Measurements from ENCODE around the gene ALDH7A1. TPM values are rescaled to one million over a fixed set of nuclear protein-coding genes. Genes with fewer than 3 reads are reported as not detected.
"Not testable (repeated sequence)": the region's sequence is repeated elsewhere in the genome, so short reads cannot be mapped to it uniquely, and the experiment has no call there.

ALDH7A1 gene
- 1 to 10 TPM in 2 of 3 donors, not detected in 1; 1.3 to 1.4 TPM for polyA plus RNA-seq

DNA sequence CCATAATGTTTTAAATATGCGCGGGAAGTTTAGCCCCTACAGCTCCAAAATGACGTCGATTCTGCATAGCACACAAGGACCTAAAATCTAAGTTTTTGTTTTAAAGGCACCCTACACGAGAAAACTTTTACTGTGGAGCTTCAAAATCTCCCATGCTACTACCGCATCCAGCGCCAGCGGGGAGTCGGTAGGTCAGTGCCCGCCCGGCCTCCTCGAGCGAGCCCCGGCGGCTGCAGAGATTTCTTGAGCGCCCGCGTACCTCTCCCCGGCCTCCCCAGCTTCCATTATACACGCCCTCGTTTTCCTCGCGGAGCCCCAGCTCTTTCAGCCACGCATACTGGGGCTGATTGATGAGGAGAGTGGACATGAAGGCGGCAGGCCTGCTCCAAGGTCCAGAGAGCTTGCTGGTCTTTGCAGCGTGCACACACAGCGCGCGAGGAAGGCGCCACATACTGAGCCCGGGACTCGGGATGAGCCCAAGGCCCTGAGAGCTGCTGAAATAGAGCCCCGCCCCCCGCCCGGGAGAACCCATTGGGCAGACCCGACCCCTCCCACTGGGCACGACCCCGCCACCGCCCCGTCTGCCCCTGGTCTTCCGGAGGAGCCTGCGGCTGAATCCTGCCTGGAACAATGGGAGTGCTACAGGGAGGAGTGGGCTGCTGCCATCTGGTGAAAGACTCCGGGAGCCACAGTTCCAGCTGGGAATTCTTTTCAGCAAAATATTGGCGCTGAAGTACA lies at the start of gene ALDH7A1:
Gene ALDH7A1 (minus strand): TSS at position 472 of the 738 bp plus-strand sequence. CDS start 21 bp downstream, at position 451.
- Mint-ChIP-seq H3K27me3 (ENCODE audit: low read depth in 3 of 3) (peaks cover 4 to 20% (median 8%) of the 10 kb centered on the region in 3 donors), H3K27ac (no peak within 1 kb of the TSS), H3K36me3 (no peaks in the 10 kb centered on the region), H3K4me3 (peak within 1 kb of the TSS; percentile 76 to 85 (median 80)), H3K4me1 (peaks cover 12 to 21% of the 10 kb centered on the region in 2 donors), H3K9me3 (no peaks in the 10 kb centered on the region)
- DNase-seq: peak; percentile 3 to 22 (median 10)

DNA sequence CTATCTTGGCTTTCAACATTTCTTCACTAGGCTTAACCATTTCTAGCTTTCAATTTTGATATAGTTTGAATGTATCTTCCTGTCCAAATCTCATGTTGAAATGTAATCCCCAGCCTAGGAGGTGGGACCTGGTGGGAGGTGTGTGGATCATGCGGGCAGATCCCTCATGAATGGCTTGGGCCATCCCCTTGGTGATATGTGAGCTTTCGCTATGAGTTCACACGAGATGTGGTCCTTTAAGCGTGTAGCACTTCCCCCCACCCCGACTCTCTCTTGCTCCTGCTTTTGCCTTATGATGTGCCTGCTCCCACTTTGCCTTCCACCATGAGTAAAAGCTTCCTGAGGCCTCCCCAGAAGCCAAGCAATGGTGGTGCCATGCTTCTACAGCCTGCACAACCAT lies 46.4 kb upstream of the ALDH7A1 start:
- H3K4me1 Mint-ChIP-seq: no peaks in the 10 kb centered on the region
- no peak overlapping the region for H3K4me3 Mint-ChIP-seq
- peaks cover 3 to 8% (median 4%) of the 10 kb centered on the region in 3 donors for H3K27me3 Mint-ChIP-seq (ENCODE audit: low read depth in 3 of 3)
- H3K27ac Mint-ChIP-seq: no peak overlapping the region
- no peak for DNase-seq
- H3K36me3 Mint-ChIP-seq: peaks cover 0 to 7% (median 0%) of the 10 kb centered on the region in 3 donors
- peaks cover 0 to 7% (median 2%) of the 10 kb centered on the region in 6 donors for H3K9me3 Mint-ChIP-seq

DNA sequence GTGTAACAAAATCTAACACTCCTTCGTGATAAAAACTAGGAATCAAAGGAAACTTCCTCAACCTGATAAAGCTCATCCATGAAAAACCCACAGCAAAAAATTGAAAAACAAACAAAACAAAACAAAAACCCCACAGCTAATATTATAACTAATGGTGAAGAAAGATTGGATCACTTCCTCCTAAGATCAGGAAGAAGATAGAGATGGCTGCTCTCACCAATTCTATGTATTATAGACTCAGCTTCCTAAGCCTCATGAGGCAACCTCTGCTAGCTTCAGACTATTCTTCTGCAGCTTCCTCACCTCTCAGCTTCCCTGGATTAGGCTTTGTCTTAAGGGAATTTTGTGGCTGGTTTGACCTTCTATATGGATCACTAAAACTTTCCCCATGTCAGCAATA lies 45.8 kb upstream of the ALDH7A1 start:
- DNase-seq: no peak
- Mint-ChIP-seq H3K4me1 (no peaks in the 10 kb centered on the region), H3K27me3 (ENCODE audit: low read depth in 3 of 3) (peaks cover 3 to 8% (median 4%) of the 10 kb centered on the region in 3 donors), H3K4me3 (no peak overlapping the region), H3K27ac (no peak overlapping the region), H3K36me3 (peaks cover 0 to 7% (median 0%) of the 10 kb centered on the region in 3 donors), H3K9me3 (peaks cover 0 to 7% (median 2%) of the 10 kb centered on the region in 6 donors)

DNA sequence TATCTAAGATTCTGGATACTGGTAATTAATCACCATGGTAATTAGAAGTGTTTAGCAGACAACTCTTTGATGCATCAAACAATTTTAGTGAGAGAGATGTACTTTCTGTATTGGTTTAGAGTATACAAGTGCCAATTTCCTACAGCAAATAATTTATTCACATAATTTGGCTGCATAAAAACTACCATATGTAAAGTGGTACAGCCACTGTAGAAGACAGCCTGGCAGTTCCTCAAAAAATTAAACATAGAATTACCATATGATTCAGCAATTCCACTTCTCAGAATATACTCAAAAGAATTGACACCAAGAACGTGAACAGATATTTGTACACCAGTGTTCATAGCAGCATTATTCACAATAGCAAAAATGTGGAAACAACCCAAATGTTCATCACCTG lies 41.9 kb upstream of the ALDH7A1 start:
- Mint-ChIP-seq H3K4me1 (no peaks in the 10 kb centered on the region), H3K4me3 (no peak overlapping the region), H3K27ac (no peak overlapping the region), H3K27me3 (ENCODE audit: low read depth in 3 of 3) (peaks cover 4 to 8% (median 5%) of the 10 kb centered on the region in 3 donors), H3K9me3 (no peaks in the 10 kb centered on the region), H3K36me3 (no peaks in the 10 kb centered on the region)
- no peak for DNase-seq

DNA sequence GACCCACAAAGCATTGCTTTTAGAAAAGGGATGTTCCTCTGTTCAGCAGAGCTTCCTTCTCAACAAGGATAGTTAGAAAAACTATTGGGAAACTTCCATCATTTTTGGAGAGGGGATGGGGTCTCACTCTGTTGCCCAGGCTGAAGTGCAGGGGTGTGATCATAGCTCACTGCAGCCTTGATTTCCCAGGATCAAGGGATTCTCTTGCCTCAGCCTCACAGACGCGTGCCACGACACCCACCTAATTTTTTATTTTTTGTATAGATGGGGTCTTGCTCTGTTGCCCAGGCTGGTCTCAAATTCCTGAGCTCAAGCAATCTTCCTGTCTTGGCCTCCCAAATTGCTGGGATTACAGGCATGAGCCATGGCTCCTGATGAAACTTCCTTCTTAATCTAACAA lies 40.6 kb upstream of the ALDH7A1 start:
- H3K27me3 Mint-ChIP-seq (ENCODE audit: low read depth in 3 of 3): peaks cover 4 to 8% (median 5%) of the 10 kb centered on the region in 3 donors
- H3K27ac Mint-ChIP-seq: no peak overlapping the region
- H3K4me1 Mint-ChIP-seq: no peaks in the 10 kb centered on the region
- no peaks in the 10 kb centered on the region for H3K36me3 Mint-ChIP-seq
- H3K9me3 Mint-ChIP-seq: no peaks in the 10 kb centered on the region
- DNase-seq: no peak
- H3K4me3 Mint-ChIP-seq: no peak overlapping the region

DNA sequence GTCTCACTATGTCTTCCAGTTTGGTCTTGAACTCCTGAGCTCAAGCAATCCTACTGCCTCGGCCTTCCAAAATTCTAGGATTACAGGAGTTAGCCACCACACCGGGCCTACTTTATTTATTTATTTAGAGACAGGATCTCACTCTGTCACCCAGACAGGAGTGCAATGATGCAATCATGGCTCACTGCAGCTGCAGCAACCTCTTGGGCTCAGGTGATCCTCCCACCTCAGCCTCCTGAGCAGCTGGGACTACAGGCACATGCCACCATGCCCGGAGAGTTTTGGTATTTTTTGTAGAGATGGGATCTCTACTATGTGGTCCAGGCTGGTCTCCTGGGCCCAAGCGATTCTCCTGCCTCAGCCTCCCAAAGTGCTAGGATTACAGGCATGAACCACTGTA lies 38.5 kb upstream of the ALDH7A1 start:
- no peak overlapping the region for H3K27ac Mint-ChIP-seq
- no peak for DNase-seq
- no peak overlapping the region for H3K4me3 Mint-ChIP-seq
- H3K36me3 Mint-ChIP-seq: no peaks in the 10 kb centered on the region
- no peaks in the 10 kb centered on the region for H3K9me3 Mint-ChIP-seq
- H3K27me3 Mint-ChIP-seq (ENCODE audit: low read depth in 3 of 3): peaks cover 4 to 5% (median 5%) of the 10 kb centered on the region in 3 donors
- no peaks in the 10 kb centered on the region for H3K4me1 Mint-ChIP-seq

DNA sequence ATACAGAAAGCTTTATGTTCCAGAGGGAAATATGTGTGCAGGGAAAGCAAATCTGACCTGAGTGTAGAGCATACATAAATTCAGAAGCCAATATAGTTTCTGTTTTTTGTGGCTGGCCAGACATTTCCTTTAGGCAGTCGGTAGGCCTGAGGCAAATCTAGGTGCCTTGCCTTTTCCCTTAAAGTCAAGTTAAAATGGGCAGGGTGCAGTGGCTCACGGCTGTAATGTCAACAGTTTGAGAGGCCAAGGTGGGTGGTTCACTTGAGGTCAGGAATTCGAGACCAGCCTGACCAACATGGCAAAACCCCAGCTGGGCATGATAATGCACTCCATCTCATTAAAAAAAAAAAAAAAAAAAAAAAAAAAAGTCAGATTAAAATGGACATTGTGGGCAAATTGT lies 36.9 kb upstream of the ALDH7A1 start:
- H3K4me3 Mint-ChIP-seq: no peak overlapping the region
- peaks cover 0 to 4% (median 0%) of the 10 kb centered on the region in 3 donors for H3K36me3 Mint-ChIP-seq
- DNase-seq: no peak
- H3K9me3 Mint-ChIP-seq: no peaks in the 10 kb centered on the region
- H3K27me3 Mint-ChIP-seq (ENCODE audit: low read depth in 3 of 3): peaks cover 1 to 6% (median 2%) of the 10 kb centered on the region in 3 donors
- H3K27ac Mint-ChIP-seq: no peak overlapping the region
- H3K4me1 Mint-ChIP-seq: no peaks in the 10 kb centered on the region

DNA sequence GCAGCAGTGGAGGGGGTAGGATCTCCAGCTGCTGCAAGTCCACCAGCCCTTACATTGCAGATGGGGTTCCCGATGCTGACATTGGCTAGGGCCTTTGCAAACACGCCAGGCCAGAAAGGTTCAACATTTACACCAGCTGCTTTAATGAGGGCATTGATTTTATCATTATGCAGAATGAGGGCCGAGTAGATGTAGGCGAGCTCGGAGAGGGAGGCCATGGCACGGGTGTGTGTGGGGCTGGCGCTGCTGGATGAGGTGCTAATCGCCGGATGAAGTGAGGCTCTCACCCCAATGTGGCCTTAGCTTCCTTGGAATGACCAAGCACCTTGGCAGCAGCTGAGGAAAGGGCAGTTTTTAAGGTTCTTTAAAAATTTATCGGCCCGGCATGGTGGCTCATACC lies 33.1 kb upstream of the ALDH7A1 start:
- Mint-ChIP-seq H3K36me3 (peaks cover 6 to 20% (median 15%) of the 10 kb centered on the region in 3 donors), H3K27me3 (ENCODE audit: low read depth in 3 of 3) (peaks cover 0 to 2% (median 0%) of the 10 kb centered on the region in 3 donors), H3K4me3 (no peak overlapping the region), H3K27ac (peak overlapping the region in 1 of 6 donors; percentile 20), H3K9me3 (no peaks in the 10 kb centered on the region), H3K4me1 (no peaks in the 10 kb centered on the region)
- no peak for DNase-seq

DNA sequence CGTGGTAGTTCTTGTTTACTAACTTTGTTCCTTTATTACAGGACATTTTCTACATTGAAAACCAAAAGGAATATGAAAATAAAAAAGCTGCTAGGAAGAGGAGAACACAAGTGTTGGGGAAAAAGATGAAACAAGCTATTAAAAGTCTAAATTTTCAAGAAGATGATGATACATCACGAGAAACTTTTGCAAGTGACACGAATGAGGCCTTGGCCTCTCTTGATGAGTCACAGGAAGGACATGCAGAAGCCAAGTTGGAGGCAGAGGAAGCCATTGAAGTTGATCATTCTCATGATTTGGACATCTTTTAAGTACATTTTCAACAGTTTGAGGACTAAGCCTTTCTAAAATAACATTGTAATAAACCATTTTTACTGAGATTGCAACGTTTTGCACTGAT lies 29.5 kb upstream of the ALDH7A1 start:
- Mint-ChIP-seq H3K4me1 (no peaks in the 10 kb centered on the region), H3K36me3 (peaks cover 6 to 22% (median 15%) of the 10 kb centered on the region in 3 donors), H3K27ac (no peak overlapping the region), H3K27me3 (ENCODE audit: low read depth in 3 of 3) (peaks cover 0 to 2% (median 0%) of the 10 kb centered on the region in 3 donors), H3K9me3 (no peaks in the 10 kb centered on the region), H3K4me3 (no peak overlapping the region)
- DNase-seq: no peak

DNA sequence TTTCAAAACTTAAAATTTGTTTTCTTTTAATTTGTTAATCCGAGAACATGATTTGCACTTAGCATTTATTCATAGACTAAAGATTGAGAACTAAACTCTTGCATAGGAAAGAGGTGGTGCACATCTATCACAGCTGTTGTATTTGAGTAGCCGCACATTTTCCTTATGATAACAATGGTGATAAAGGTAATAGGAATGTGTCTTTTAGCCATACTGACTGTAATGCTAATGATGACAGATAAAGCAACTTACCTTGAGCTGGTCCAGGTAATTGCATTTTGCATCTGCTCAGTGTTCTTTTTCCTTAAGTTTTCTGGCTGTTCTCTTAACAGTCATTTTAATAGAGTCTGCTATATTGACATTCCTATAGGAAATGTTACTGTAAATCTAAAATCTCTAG lies 24.8 kb upstream of the ALDH7A1 start:
- Mint-ChIP-seq H3K27ac (no peak overlapping the region), H3K36me3 (peaks cover 6 to 22% (median 14%) of the 10 kb centered on the region in 3 donors)

DNA sequence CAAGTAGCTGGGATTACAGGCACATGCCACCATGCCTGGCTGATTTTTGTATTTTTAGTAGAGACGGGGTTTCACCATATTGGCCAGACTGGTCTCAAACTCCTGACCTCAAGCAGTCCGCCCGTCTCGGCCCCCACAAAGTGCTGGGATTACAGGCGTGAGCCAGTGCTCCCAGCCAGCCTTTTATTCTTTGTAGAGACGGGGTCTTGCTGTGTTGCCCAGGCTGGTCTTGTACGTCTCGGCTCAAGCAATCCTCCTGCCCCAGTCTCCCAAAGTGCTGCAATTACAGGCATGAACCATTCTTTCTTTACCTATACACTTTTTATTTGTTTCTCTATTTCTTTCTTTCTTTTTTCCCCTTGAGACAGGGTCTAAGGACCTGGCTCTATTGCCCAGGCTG lies 22.6 kb upstream of the ALDH7A1 start:
- not testable (repeated sequence) for H3K4me3 Mint-ChIP-seq; DNase-seq; H3K27me3 Mint-ChIP-seq (ENCODE audit: low read depth in 3 of 3); H3K9me3 Mint-ChIP-seq
- Mint-ChIP-seq H3K27ac (peak overlapping the region in 1 of 6 donors; percentile 74), H3K4me1 (peaks cover 7 to 11% of the 10 kb centered on the region in 2 donors), H3K36me3 (peaks cover 0 to 16% (median 4%) of the 10 kb centered on the region in 3 donors)

More for the DNA sequence above, 24.8 kb upstream of the ALDH7A1 start:
- no peaks in the 10 kb centered on the region for H3K9me3 Mint-ChIP-seq
- peaks cover 0 to 7% of the 10 kb centered on the region in 2 donors for H3K4me1 Mint-ChIP-seq
- peaks cover 0 to 2% (median 0%) of the 10 kb centered on the region in 3 donors for H3K27me3 Mint-ChIP-seq (ENCODE audit: low read depth in 3 of 3)
- DNase-seq: no peak
- no peak overlapping the region for H3K4me3 Mint-ChIP-seq

DNA sequence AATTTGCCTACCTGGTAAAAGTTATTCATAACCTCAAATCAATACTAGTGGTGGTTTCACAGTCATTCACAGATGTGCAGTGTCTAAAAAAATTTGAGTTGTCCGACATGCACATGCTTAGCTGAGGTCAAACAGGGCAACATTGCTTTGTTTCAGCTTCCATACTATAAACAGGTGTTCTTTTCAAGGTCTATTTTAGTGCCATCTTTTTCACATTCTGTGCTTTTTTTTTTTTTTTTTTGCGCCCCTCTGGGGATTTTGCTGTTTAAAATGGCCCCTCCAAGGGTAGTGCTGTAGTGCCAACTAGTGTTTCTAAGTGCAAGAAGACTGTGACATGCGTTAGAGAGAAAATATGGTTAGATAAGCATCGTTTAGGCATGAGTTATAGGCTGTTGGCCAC lies 20.3 kb upstream of the ALDH7A1 start:
- H3K27ac Mint-ChIP-seq: no peak overlapping the region
- H3K4me3 Mint-ChIP-seq: no peak overlapping the region
- H3K4me1 Mint-ChIP-seq: peaks cover 13 to 28% of the 10 kb centered on the region in 2 donors
- H3K27me3 Mint-ChIP-seq (ENCODE audit: low read depth in 3 of 3): peaks cover 0 to 2% (median 0%) of the 10 kb centered on the region in 3 donors
- H3K36me3 Mint-ChIP-seq: peaks cover 2 to 23% (median 10%) of the 10 kb centered on the region in 3 donors
- no peaks in the 10 kb centered on the region for H3K9me3 Mint-ChIP-seq
- no peak for DNase-seq

DNA sequence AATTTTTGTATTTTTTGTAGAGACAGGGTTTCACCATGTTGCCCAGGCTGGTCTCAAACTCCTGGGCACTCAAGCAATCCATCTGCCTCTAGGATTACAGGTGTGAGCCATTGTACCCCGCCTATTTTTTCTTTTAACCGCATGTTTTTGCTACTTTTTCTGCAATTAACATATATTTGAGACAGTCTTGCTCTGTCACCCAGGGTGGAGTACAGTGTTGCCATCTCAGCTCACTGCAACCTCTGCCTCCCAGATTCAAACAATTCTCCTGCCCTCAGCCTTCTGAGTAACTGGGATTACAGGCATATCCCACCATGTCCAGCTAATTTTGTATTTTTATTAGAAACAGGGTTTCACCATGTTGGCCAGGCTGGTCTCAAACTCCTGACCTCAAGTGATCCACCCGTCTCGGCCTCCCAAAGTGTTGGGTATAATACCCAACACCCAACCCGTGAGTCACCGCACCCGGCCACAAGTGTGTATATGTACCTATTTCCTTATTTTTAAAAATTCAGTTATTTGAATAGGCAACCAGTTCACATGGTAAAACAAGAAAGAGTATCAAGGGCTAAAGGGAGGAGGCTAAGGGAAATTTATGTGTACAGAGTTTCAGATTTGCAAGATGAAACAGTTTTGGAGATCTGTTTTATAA lies 19.0 kb upstream of the ALDH7A1 start:
- no peak for DNase-seq
- H3K36me3 Mint-ChIP-seq: peaks cover 4 to 22% (median 15%) of the 10 kb centered on the region in 3 donors
- H3K27me3 Mint-ChIP-seq (ENCODE audit: low read depth in 3 of 3): peaks cover 0 to 2% (median 0%) of the 10 kb centered on the region in 3 donors
- peaks cover 17 to 34% of the 10 kb centered on the region in 2 donors for H3K4me1 Mint-ChIP-seq
- no peaks in the 10 kb centered on the region for H3K9me3 Mint-ChIP-seq
- H3K27ac Mint-ChIP-seq: peak overlapping the region in 1 of 6 donors; percentile 31
- H3K4me3 Mint-ChIP-seq: no peak overlapping the region

DNA sequence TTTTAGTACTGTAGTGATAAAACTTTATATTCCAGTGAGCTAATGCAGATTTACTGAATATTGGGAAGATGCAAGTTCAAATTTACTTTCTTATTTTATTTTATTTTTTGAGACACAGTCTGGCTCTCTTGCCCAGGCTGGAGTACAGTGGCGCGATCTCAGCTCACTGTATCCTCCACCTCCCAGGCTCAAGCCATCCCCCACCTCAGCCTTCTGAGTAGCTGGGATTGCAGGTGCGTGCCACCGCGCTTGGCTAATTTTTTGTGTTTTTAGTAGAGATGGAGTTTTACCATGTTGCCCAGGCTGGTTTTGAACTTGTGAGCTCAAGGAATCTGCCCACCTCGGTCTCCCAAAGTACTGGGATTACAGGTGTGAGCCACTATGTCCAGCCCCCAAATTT lies 15.6 kb upstream of the ALDH7A1 start:
- no peaks in the 10 kb centered on the region for H3K9me3 Mint-ChIP-seq
- DNase-seq: no peak
- H3K27me3 Mint-ChIP-seq (ENCODE audit: low read depth in 3 of 3): no peaks in the 10 kb centered on the region
- H3K27ac Mint-ChIP-seq: no peak overlapping the region
- no peak overlapping the region for H3K4me3 Mint-ChIP-seq
- peaks cover 8 to 31% (median 15%) of the 10 kb centered on the region in 3 donors for H3K36me3 Mint-ChIP-seq
- H3K4me1 Mint-ChIP-seq: peaks cover 33 to 58% of the 10 kb centered on the region in 2 donors

Data from immature natural killer cell (primary cell).